LNCAP (cell line): ENCODE results near the gene HOATZ.

Experiments used
- TF ChIP-seq, protein P1 (sequence below): fragments of 450-650 bp; IDR thresholded peaks from 2 replicates; pipeline ENCODE4 v1.5.1; 2017; ENCODE audit warnings: mild to moderate bottlenecking

Gene HOATZ

DNA sequence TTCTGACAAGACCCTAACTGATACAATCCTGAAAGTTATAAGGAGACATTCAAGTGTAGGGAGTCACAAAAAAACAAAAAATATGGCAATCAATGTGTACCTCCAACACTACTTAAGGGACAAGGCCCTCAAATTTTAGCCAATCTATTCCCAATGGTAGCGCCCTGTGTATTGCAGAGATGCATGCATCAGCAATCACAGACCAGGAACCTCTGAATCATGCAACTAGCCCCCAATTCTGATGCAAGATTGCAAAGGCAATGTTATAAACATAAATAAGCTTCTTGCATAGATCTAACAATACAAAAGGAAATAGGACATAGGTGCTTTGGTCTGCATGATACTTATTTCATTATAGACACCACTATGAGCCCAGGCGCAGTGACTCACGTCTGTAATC is 58.0 kb downstream of the HOATZ start:
- TF ChIP-seq, protein P1, sequence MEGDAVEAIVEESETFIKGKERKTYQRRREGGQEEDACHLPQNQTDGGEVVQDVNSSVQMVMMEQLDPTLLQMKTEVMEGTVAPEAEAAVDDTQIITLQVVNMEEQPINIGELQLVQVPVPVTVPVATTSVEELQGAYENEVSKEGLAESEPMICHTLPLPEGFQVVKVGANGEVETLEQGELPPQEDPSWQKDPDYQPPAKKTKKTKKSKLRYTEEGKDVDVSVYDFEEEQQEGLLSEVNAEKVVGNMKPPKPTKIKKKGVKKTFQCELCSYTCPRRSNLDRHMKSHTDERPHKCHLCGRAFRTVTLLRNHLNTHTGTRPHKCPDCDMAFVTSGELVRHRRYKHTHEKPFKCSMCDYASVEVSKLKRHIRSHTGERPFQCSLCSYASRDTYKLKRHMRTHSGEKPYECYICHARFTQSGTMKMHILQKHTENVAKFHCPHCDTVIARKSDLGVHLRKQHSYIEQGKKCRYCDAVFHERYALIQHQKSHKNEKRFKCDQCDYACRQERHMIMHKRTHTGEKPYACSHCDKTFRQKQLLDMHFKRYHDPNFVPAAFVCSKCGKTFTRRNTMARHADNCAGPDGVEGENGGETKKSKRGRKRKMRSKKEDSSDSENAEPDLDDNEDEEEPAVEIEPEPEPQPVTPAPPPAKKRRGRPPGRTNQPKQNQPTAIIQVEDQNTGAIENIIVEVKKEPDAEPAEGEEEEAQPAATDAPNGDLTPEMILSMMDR: no peak

DNA sequence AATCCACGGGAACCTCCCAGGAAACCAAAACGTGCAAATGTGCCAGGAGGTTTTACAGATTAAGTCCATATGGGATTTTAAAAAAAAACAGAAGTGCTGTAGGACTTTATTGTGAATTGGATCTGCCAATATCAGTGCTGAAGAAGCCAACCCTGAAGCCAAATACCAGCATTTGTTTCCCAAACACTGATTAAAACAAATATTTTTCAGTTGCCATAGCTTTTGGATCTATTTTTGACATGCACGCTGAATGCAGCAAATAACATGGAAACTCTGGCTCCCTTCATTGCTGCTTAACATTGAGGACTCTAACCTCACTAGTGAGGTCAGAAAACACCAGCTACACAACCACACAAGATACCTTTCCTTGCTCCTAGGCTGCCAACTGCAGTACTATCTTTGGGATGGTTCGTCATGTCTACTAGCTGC is 59.3 kb downstream of the HOATZ start:
- TF ChIP-seq, protein P1: no peak

DNA sequence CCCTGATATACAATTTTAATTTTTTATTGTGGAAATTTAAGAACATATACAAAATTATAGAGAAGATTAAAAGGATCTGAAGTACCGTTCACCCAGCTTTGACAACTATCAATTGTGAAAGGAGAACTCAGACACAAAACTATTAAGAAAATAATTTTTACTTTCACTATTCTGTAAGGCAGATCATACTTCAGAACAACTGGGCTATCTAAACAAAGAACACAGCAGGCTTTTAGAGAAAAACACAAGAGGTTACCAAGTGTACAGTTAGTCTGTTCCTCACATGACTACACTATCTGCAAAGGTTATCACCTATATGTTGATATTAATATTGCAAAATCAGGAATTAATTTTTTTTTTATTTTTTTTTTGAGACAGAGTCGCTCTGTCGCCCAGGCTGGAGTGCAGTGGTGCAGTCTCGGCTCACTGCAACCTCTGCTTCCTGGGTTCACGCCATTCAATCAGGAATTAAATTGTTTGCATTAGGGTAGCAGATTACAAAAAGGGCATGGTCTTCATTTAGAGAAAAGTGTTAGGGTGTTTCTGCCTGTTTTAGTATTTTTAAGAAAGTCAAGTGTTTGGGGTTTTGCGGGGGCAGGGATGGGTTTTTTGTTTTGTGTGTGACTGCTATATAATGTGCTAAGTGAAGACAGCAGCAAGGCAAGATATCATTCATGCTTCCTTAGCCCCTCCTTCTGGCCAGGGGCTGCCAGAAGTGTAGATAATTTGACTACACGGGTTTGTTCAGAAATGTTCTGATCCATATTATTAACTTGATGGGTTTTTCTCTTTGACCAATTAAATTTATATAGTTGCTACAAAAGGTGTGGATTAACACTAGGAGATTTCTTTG is 60.0 kb downstream of the HOATZ start:
- TF ChIP-seq, protein P1: no peak

DNA sequence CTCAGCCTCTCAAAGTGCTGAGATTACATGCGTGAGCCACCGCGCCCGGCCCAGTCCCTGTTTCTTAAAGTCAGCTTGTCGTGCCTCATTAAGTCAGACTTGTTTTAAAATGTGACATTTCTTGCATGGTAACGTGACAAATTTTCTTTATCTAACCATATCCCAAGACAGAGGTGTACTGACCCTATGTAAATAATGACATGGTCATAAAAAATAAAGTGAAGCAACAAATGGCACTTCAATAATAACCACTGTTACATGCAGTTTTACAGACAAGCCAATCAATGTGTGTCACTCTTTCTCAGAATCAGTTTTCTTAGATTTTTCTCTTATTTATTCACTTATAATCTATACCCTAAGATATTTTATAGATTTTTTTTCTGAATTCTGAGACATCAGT is 61.2 kb downstream of the HOATZ start:
- TF ChIP-seq, protein P1: no peak

DNA sequence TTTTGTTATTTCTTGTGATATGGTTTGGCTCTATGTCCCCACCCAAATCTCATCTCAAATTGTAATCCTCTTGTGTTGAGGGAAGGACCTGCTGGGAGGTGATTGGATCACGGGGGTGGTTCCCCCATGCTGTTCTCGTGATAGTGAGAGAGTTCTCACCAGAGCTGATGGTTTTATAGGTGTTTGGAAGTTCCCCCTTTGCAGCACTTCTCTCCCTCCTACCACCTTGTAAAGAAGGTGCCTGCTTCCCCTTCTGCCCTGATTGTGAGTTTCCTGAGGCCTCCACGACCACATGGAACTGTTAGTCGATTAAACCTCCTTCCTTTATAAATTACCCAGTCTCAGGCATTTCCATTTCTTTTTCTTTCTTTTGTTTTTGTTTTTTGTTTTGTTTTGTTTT is 63.2 kb downstream of the HOATZ start:
- TF ChIP-seq, protein P1: no peak

DNA sequence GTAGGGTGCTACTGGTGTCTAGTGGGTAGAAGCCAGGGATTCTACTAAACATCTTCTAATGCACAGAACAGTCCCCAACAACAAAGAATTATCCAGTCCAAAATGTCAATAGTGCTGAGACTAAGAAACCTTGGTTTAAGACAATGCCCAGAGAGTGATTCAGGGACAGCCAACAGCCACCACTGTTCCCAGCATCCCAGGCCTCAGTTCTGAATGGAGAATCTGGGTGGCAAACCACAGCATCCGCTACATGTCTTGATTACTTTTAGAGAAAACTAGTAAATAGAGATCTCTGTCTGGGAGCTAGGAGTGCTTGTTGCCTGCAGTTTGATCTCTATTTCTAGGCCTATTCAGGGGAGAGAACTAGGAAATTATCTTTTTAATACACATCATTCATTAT is 66.8 kb downstream of the HOATZ start:
- TF ChIP-seq, protein P1: no peak

DNA sequence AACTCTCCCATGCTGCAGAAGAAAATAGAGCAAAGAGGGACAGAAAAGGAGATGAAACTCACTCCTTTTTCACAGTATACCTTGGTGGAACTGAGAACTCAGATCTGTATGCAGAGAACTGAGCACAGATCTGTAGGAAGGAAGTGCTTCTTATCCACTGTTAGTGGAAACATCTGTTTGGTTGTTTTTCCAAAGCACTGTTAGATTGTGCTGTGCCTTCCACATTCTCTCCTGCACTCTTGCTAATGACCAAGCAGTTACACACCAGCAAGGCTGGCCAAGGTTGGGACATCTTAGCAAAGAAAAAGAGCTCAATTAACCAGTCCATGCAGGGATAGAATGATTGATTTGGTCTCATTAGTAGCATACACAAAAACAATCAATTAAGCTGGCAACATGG is 67.6 kb downstream of the HOATZ start:
- TF ChIP-seq, protein P1: no peak
